ENCODE results near the gene NHEJ1. TPM values are rescaled to one million over a fixed set of nuclear protein-coding genes. Genes with fewer than 3 reads are reported as not detected.

The NHEJ1 gene
- total RNA-seq, 1 experiment from 2014 or later: 22.3 TPM

DNA sequence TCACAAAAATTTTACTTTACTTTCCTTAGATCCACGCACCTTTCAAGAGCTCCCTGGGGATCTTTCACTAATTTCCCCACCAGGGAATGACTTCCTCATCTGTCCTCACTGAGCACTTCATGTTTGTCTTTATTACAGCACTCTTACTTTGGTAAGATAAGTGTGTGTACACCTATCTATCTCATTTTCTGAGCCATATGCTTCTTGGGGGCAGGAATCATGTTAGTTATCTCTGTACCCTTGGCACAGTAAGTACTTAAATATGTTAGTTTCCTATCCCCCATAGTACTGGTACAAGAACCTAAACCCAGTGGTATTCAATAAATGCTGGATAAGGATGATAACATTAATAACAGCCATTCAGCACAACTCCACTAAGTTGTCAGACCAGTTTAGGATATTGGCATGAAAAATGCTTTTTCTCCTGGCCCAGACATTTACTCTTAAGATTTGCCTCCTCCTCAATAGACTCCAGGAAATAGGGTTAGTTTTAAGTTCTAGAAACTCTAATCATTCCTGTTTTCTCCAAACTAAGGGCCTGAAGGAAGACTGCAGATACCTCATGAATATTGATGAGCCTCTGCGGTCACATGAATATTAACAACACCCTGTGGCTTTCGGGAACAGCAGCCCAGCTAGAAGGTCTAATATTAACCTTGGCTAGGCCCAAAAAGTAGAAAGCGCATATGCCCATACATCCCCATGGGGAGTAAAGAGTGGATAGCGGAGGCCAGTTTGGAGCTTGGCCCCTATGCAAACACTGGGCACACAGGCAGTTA is 38.2 kb downstream of the NHEJ1 start:
- no peaks in the 10 kb centered on the region for H3K27me3 Mint-ChIP-seq (ENCODE audit: low read depth)
- no peak overlapping the region for H3K27ac Mint-ChIP-seq
- H3K4me1 Mint-ChIP-seq: peaks cover 21% of the 10 kb centered on the region
- H3K9me3 Mint-ChIP-seq: no peaks in the 10 kb centered on the region
- no peaks in the 10 kb centered on the region for H3K36me3 Mint-ChIP-seq
- TF ChIP-seq NFE2L1 (CRISPR knock-in tag; IDR thresholded peaks at IDR 0.05) (no peak), ZNF138 (CRISPR knock-in tag; conservative IDR thresholded peaks at IDR 0.05) (no peak), CREB1 (CRISPR knock-in tag; IDR thresholded peaks at IDR 0.05) (no peak), IRF2 (CRISPR knock-in tag; IDR thresholded peaks at IDR 0.05; ENCODE audit: borderline replicate concordance, low read depth) (no peak), ZNF263 (CRISPR knock-in tag; IDR thresholded peaks at IDR 0.05; ENCODE audit: low read depth) (no peak), MYBL2 (CRISPR knock-in tag; IDR thresholded peaks at IDR 0.05) (no peak), MXD4 (CRISPR knock-in tag; IDR thresholded peaks at IDR 0.05; ENCODE audit: borderline replicate concordance) (no peak), KAT7 (CRISPR knock-in tag; IDR thresholded peaks at IDR 0.05; ENCODE audit: borderline replicate concordance) (no peak), NFATC4 (CRISPR knock-in tag; IDR thresholded peaks at IDR 0.05) (no peak), TCF7 (CRISPR knock-in tag; IDR thresholded peaks at IDR 0.05; ENCODE audit: low read depth) (no peak), ELF4 (CRISPR knock-in tag; IDR thresholded peaks at IDR 0.05; ENCODE audit: low read depth) (no peak), OVOL2 (CRISPR knock-in tag; IDR thresholded peaks at IDR 0.05; ENCODE audit: borderline replicate concordance) (no peak), ZNF416 (CRISPR knock-in tag; IDR thresholded peaks at IDR 0.05) (no peak)
- TF ChIP-seq, protein P1, sequence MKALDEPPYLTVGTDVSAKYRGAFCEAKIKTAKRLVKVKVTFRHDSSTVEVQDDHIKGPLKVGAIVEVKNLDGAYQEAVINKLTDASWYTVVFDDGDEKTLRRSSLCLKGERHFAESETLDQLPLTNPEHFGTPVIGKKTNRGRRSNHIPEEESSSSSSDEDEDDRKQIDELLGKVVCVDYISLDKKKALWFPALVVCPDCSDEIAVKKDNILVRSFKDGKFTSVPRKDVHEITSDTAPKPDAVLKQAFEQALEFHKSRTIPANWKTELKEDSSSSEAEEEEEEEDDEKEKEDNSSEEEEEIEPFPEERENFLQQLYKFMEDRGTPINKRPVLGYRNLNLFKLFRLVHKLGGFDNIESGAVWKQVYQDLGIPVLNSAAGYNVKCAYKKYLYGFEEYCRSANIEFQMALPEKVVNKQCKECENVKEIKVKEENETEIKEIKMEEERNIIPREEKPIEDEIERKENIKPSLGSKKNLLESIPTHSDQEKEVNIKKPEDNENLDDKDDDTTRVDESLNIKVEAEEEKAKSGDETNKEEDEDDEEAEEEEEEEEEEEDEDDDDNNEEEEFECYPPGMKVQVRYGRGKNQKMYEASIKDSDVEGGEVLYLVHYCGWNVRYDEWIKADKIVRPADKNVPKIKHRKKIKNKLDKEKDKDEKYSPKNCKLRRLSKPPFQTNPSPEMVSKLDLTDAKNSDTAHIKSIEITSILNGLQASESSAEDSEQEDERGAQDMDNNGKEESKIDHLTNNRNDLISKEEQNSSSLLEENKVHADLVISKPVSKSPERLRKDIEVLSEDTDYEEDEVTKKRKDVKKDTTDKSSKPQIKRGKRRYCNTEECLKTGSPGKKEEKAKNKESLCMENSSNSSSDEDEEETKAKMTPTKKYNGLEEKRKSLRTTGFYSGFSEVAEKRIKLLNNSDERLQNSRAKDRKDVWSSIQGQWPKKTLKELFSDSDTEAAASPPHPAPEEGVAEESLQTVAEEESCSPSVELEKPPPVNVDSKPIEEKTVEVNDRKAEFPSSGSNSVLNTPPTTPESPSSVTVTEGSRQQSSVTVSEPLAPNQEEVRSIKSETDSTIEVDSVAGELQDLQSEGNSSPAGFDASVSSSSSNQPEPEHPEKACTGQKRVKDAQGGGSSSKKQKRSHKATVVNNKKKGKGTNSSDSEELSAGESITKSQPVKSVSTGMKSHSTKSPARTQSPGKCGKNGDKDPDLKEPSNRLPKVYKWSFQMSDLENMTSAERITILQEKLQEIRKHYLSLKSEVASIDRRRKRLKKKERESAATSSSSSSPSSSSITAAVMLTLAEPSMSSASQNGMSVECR (CRISPR knock-in tag; IDR thresholded peaks at IDR 0.05; ENCODE audit: borderline replicate concordance): no peak
- TF ChIP-seq, protein P2, sequence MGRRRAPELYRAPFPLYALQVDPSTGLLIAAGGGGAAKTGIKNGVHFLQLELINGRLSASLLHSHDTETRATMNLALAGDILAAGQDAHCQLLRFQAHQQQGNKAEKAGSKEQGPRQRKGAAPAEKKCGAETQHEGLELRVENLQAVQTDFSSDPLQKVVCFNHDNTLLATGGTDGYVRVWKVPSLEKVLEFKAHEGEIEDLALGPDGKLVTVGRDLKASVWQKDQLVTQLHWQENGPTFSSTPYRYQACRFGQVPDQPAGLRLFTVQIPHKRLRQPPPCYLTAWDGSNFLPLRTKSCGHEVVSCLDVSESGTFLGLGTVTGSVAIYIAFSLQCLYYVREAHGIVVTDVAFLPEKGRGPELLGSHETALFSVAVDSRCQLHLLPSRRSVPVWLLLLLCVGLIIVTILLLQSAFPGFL (CRISPR knock-in tag; IDR thresholded peaks at IDR 0.05; ENCODE audit: borderline replicate concordance): no peak
- TF ChIP-seq, protein P3, sequence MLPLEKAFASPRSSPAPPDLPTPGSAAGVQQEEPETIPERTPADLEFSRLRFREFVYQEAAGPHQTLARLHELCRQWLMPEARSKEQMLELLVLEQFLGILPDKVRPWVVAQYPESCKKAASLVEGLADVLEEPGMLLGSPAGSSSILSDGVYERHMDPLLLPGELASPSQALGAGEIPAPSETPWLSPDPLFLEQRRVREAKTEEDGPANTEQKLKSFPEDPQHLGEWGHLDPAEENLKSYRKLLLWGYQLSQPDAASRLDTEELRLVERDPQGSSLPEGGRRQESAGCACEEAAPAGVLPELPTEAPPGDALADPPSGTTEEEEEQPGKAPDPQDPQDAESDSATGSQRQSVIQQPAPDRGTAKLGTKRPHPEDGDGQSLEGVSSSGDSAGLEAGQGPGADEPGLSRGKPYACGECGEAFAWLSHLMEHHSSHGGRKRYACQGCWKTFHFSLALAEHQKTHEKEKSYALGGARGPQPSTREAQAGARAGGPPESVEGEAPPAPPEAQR (CRISPR knock-in tag; IDR thresholded peaks at IDR 0.05): no peak
- TF ChIP-seq, protein P4, sequence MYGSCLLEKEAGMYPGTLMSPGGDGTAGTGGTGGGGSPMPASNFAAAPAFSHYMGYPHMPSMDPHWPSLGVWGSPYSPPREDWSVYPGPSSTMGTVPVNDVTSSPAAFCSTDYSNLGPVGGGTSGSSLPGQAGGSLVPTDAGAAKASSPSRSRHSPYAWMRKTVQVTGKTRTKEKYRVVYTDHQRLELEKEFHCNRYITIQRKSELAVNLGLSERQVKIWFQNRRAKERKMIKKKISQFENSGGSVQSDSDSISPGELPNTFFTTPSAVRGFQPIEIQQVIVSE (CRISPR knock-in tag; IDR thresholded peaks at IDR 0.05; ENCODE audit: borderline replicate concordance): no peak
- TF ChIP-seq, protein P5, sequence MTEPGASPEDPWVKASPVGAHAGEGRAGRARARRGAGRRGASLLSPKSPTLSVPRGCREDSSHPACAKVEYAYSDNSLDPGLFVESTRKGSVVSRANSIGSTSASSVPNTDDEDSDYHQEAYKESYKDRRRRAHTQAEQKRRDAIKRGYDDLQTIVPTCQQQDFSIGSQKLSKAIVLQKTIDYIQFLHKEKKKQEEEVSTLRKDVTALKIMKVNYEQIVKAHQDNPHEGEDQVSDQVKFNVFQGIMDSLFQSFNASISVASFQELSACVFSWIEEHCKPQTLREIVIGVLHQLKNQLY (CRISPR knock-in tag; IDR thresholded peaks at IDR 0.05): no peak
- no peak for ATAC-seq
- POLR2A ChIA-PET: no interaction called here
- CTCF ChIA-PET: interaction anchor here (1.0 to 9.3 kb wide), 8 partner anchors 10 to 120 kb away, joined by 3 to 198 read pairs (median 18); partner anchors contain the start of gene IHH
- DNase-seq (ENCODE audit: low spot score): no peak
- no peak overlapping the region for H3K4me3 Mint-ChIP-seq
